HCT116 (cell line): ENCODE data around the gene TEX22.

Source experiments
- ATF3 ChIP-seq: IDR thresholded peaks from 2 replicates; pipeline ENCODE4 v1.6.1; 2012
- CEBPB ChIP-seq: IDR thresholded peaks from 2 replicates; pipeline ENCODE4 v1.6.1; 2012; ENCODE audit warnings: low read depth
- CTCF ChIP-seq, 3 experiments: fragments of 200-600 bp in 1 of 3; sonication (generic) in 1 of 3; IDR thresholded peaks in 2 of 3; conservative IDR thresholded peaks in 1 of 3; 2 replicates each; pipeline ENCODE4 v1.5.1; 2012 to 2017; ENCODE audit warnings: low read depth in 2 of 3, low read length in 2 of 3, antibody characterized with exemption in 1 of 3, borderline replicate concordance in 1 of 3, control low read depth in 1 of 3, mild to moderate bottlenecking in 1 of 3, mixed read lengths in 1 of 3, mixed run types in 1 of 3, moderate library complexity in 1 of 3; ENCODE audit not compliant: insufficient read depth in 1 of 3
- EGR1 ChIP-seq: IDR thresholded peaks from 2 replicates; pipeline ENCODE4 v1.6.1; 2012; ENCODE audit warnings: low read depth
- EZH2 ChIP-seq: fragments of 200-600 bp; sonication (generic); IDR thresholded peaks from 2 replicates; pipeline ENCODE4 v1.6.1; 2017; ENCODE audit warnings: antibody characterized with exemption, mixed run types
- JUND ChIP-seq: IDR thresholded peaks from 2 replicates; pipeline ENCODE4 v1.6.1; 2012
- MAX ChIP-seq: IDR thresholded peaks from 2 replicates; pipeline ENCODE4 v1.6.1; 2012
- POLR2A ChIP-seq: IDR thresholded peaks from 2 replicates; pipeline ENCODE4 v1.7.0; 2011; ENCODE audit warnings: borderline replicate concordance; ENCODE audit not compliant: insufficient read depth, insufficient read length; ENCODE audit errors: extremely low read depth
- POLR2AphosphoS5 ChIP-seq: IDR thresholded peaks from 2 replicates; pipeline ENCODE4 v1.6.1; 2011; ENCODE audit warnings: mild to moderate bottlenecking, low read depth, low read length, moderate library complexity
- REST ChIP-seq: IDR thresholded peaks from 2 replicates; pipeline ENCODE4 v1.6.1; 2012; ENCODE audit warnings: low read depth
- SIN3A ChIP-seq: IDR thresholded peaks from 2 replicates; pipeline ENCODE4 v1.6.1; 2012; ENCODE audit warnings: low read depth
- TCF7L2 ChIP-seq: IDR thresholded peaks from 2 replicates; pipeline ENCODE4 v1.7.0; 2011; ENCODE audit warnings: borderline replicate concordance, inconsistent platforms; ENCODE audit not compliant: insufficient read depth, insufficient read length; ENCODE audit errors: extremely low read depth

GRCh38 chr14:105351920-105352851, 46.2 kb upstream of the TEX22 start:
- no peak for TF ChIP-seq REST
- no peak for TF ChIP-seq SIN3A
- TF ChIP-seq CTCF (IDR thresholded peaks at IDR 0.05 in 2 of 3, conservative IDR thresholded peaks at IDR 0.05 in 1 of 3; ENCODE audit: borderline replicate concordance in 1 of 3, insufficient read depth in 1 of 3, low read depth in 2 of 3, low read length in 2 of 3): peak; percentile 85 to 90 (median 89)
- TF ChIP-seq POLR2A: no peak
- no peak for TF ChIP-seq JUND
- TF ChIP-seq EZH2: no peak
- TF ChIP-seq EGR1: no peak
- TF ChIP-seq MAX: no peak
- TF ChIP-seq CEBPB: peak; percentile 96
- no peak for TF ChIP-seq TCF7L2
- no peak for TF ChIP-seq POLR2AphosphoS5
- no peak for TF ChIP-seq ATF3
